ENCODE results near the gene SLF2. TPM values are rescaled to one million over a fixed set of nuclear protein-coding genes. Genes with fewer than 3 reads are reported as not detected.

SLF2 gene
- 10 to 100 TPM; 16.6 to 18.6 (median 17.6) TPM for total RNA-seq

DNA sequence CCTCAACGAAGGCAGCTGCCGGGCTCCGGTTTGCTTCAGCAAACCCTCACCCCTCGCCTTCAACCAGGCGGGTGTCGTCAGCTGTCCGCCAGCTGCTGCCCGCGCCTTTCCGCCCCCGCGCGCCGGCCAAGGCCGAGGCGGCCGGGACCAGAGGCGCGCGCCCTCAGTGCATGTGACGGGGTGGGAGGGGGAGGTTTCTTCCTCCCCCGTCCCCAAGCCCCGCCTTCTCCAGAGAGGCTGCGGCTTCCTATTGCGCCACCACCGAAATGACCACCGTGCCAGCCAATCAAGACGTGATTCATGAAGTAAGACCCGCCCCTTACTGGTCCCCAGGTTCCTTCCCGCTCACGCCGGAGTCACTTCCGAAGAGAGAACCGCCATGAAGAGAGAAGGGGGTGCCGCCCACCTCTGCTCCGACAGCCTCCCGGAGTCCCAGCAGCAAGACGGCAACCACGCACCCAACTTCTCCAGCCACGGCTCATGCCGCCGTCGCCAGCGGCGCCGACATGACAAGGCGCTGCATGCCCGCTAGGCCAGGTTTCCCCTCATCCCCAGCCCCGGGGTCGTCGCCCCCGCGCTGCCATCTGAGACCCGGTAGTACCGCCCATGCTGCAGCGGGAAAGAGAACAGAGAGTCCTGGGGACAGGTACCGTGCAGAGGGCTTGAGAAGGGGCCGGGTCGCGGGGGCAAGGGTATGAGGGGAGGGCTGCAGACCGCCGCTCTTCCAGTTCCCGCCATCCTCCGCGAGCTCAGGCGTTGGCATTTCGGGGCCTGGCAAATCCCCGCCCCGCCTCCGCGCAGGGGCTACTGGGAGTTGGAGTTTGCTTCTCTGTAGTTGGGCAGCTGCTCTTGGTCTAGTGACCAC is at the start of gene SLF2:
Gene SLF2 (plus strand): TSS at position 359 of the 865 bp plus-strand sequence. CDS start 148 bp downstream, at position 507.
- peak within 1 kb of the TSS; percentile 99 for H3K4me3 Mint-ChIP-seq
- H3K36me3 Mint-ChIP-seq (ENCODE audit: insufficient read depth), result peaks cover 13% of the 10 kb centered on the region
- DNase-seq, result peak; percentile 87
- H3K4me1 Mint-ChIP-seq (ENCODE audit: low read depth), result peaks cover 43% of the 10 kb centered on the region
- H3K27me3 Mint-ChIP-seq (ENCODE audit: low read depth), result no peaks in the 10 kb centered on the region
- no peaks in the 10 kb centered on the region for H3K9me3 Mint-ChIP-seq
- ATAC-seq, result peak; percentile 96 to 97

GRCh38 chr10:100863433-100863832 is 49.3 kb upstream of the SLF2 start:
- Mint-ChIP-seq H3K27me3 (ENCODE audit: low read depth) (peaks cover 58% of the 10 kb centered on the region), H3K4me3 (no peak overlapping the region), H3K36me3 (ENCODE audit: insufficient read depth) (no peaks in the 10 kb centered on the region), H3K4me1 (ENCODE audit: low read depth) (no peaks in the 10 kb centered on the region), H3K9me3 (no peaks in the 10 kb centered on the region)
- DNase-seq (no peak), ATAC-seq (no peak)

DNA sequence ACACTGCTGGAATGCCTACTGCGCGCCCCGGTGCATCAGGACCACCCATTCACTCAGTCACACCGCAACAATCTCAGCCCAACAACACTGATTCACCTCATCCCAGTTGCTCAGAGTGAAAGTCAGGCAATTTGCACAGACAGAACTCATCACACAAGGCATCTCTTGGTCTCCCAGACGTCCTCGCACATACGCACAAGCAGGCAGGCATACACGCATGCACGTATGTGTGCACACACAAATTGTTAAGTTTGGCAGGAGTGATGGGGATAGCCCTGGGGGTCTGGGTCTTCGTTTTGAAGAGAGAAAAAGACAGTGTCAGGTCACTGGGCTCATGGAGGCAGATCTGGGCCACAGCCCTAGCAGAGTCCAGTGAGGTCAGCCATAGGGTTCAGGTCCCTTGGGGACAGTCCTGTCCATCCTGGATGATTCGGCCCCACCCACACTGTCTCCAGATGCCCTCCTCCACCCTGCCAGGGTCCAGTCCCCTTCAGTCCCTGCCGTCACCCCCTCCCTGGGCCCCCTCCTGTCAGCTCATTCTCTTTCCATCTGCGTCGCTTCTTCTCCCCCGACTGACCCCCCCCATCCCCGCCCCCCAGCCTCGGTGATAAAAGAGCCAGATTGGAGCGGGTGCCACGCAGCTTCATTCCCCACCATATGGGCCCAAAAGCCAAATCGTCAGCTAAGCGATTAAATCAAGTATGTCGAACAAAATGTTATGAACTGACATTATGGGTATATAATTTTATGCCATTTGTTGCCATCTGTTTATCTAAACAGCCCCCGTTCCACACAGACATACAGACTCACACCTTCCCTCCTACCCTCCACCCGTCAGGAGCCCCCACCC is 48.5 kb upstream of the SLF2 start:
- DNase-seq (no peak), ATAC-seq (no peak)
- H3K27me3 Mint-ChIP-seq (ENCODE audit: low read depth), result peaks cover 50% of the 10 kb centered on the region
- H3K4me1 Mint-ChIP-seq (ENCODE audit: low read depth), result no peaks in the 10 kb centered on the region
- no peaks in the 10 kb centered on the region for H3K9me3 Mint-ChIP-seq
- no peaks in the 10 kb centered on the region for H3K36me3 Mint-ChIP-seq (ENCODE audit: insufficient read depth)
- H3K4me3 Mint-ChIP-seq, result no peak overlapping the region

DNA sequence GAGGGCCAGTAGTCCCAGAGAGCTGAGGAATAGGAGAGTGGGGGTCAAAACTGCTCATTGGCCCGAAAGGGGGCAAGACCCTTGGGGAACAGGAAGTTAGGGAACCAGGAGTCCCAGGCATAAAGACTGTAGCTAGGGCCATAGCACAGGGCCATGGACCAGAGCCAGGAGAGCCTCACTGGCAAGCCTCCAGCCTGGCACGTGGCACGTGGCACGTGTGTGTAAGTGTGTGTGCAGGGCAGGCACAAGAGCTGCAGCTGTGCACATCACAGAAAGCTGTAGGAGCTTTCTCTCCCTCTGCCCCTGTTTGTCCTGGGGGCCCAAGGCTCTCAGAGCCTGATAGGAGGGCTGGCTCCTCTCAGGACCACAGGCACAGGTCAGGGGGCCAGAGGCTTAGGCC is 47.8 kb upstream of the SLF2 start:
- no peak overlapping the region for H3K4me3 Mint-ChIP-seq
- no peaks in the 10 kb centered on the region for H3K36me3 Mint-ChIP-seq (ENCODE audit: insufficient read depth)
- H3K4me1 Mint-ChIP-seq (ENCODE audit: low read depth), result no peaks in the 10 kb centered on the region
- H3K9me3 Mint-ChIP-seq, result no peaks in the 10 kb centered on the region
- H3K27me3 Mint-ChIP-seq (ENCODE audit: low read depth), result peaks cover 44% of the 10 kb centered on the region
- ATAC-seq (no peak), DNase-seq (no peak)

- Mint-ChIP-seq H3K27me3 (ENCODE audit: low read depth) (peaks cover 41% of the 10 kb centered on the region), H3K4me3 (no peak overlapping the region)
Observed at GRCh38 chr10:100866010-100866409, 46.8 kb upstream of the SLF2 start.

DNA sequence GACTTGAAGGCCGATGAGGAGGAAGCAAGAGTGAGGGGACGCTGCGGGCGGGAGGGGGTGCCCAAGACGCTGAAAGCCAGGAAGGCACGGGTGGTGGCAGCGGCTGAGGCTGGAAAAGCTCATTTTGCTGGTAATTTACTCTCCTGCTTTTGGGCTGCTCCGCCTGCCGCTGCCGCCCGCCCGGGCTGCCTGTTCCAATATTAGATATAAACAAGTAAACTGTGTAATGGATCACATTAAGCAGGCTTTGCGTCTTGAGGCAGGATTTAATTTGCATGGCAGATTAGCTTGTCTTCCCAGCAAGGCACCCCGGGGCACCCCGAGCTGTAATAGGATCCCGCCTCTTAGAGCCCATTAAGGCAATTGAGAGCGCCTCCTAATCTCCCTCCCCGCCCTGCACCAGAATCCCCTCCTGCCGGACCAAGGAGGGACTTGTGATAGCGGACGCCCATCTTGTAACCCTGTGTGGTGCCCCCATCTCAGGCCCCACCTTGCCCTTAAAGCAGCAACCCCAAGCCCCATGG is 46.1 kb upstream of the SLF2 start:
- ATAC-seq (no peak), DNase-seq (no peak)
- H3K27me3 Mint-ChIP-seq (ENCODE audit: low read depth), result peaks cover 40% of the 10 kb centered on the region
- no peaks in the 10 kb centered on the region for H3K4me1 Mint-ChIP-seq (ENCODE audit: low read depth)
- H3K9me3 Mint-ChIP-seq, result no peaks in the 10 kb centered on the region
- no peak overlapping the region for H3K4me3 Mint-ChIP-seq
- H3K36me3 Mint-ChIP-seq (ENCODE audit: insufficient read depth), result no peaks in the 10 kb centered on the region

More at GRCh38 chr10:100866010-100866409, 46.8 kb upstream of the SLF2 start:
- H3K36me3 Mint-ChIP-seq (ENCODE audit: insufficient read depth), result no peaks in the 10 kb centered on the region
- ATAC-seq (no peak), DNase-seq (no peak)
- H3K4me1 Mint-ChIP-seq (ENCODE audit: low read depth), result no peaks in the 10 kb centered on the region
- no peaks in the 10 kb centered on the region for H3K9me3 Mint-ChIP-seq

- Mint-ChIP-seq H3K4me1 (ENCODE audit: low read depth) (no peaks in the 10 kb centered on the region), H3K36me3 (ENCODE audit: insufficient read depth) (no peaks in the 10 kb centered on the region), H3K4me3 (no peak overlapping the region), H3K9me3 (no peaks in the 10 kb centered on the region), H3K27me3 (ENCODE audit: low read depth) (peaks cover 35% of the 10 kb centered on the region)
- ATAC-seq, result no peak
- no peak for DNase-seq
Observed at GRCh38 chr10:100867261-100867963, 45.4 kb upstream of the SLF2 start.

DNA sequence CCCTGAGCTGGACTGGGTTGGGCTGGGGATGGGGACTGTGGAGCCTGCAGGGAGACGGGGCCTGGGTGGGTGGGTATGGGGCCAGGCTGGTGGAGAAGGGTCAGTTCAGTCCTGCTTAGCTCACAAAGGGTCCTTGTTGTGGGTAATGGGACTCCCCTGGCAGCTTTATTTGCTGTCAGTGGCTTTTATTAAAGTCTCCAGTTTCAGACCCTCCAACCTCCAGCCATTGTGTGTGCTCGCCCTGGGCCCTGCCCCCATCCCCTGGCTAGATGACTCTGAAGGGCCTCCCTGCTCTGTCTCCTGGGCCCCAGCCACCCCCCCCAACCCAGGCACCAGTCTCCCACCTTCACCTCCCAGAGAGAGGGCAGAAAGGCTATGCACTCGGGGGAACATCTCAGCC is 44.4 kb upstream of the SLF2 start:
- DNase-seq (no peak), ATAC-seq (no peak)
- Mint-ChIP-seq H3K27me3 (ENCODE audit: low read depth) (peaks cover 34% of the 10 kb centered on the region), H3K4me3 (no peak overlapping the region), H3K36me3 (ENCODE audit: insufficient read depth) (no peaks in the 10 kb centered on the region), H3K9me3 (no peaks in the 10 kb centered on the region), H3K4me1 (ENCODE audit: low read depth) (no peaks in the 10 kb centered on the region)

DNA sequence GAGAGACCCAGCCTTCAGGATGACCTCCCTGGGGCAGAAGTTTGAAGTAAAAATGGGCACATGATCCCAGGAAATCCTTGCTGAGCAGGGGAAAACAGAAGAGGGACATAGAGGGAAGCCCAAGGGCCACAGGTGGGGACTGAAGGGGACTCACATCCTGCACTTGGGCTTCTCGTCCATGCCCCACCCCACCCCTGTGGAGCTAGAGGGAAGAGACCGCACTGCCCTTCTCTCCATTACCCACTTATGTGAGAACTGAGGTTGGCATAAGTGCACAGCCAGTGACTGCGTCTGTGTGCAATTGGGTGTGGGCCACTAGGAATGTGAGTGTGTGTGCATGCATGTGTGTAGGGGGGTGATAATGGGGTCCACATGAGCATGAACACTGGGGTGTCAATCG is 43.4 kb upstream of the SLF2 start:
- ATAC-seq (no peak), DNase-seq (no peak)
- Mint-ChIP-seq H3K36me3 (ENCODE audit: insufficient read depth) (no peaks in the 10 kb centered on the region), H3K27me3 (ENCODE audit: low read depth) (peaks cover 28% of the 10 kb centered on the region), H3K4me3 (no peak overlapping the region), H3K9me3 (no peaks in the 10 kb centered on the region), H3K4me1 (ENCODE audit: low read depth) (no peaks in the 10 kb centered on the region)

DNA sequence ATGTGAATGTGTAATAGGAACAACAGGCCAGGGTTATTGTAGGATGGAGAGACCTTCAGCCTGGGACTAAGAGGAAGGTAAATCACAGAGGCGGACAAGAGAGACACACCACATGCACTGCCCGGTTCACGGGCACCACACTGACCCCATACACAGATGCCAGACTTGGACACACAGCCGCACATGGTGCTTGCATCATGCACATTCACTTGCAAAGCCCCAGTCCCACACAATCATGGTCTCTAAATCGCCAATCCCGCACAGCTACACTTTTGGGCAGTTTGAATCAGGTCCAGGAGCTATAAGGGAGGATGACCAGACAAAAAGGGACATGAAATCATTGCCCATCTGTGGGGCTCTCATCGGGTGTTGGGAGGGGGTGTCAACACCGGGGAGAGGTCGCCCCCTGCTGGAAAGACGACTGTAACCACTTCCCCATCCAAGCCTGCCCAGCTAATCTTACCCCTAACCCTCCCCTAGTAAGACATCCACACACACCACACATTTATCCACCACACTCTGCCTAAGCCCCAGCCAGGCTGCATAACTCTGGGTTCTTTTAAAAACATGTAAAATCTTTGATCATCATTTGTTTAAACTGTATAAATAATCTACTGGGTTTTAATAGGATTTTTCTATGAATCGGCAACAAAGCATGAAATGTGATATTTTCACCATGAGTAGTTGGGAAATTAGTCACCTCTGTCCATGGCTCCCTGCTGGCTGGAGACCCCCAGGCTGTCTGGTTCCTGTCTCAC is 40.5 kb upstream of the SLF2 start:
- Mint-ChIP-seq H3K4me1 (ENCODE audit: low read depth) (no peaks in the 10 kb centered on the region), H3K36me3 (ENCODE audit: insufficient read depth) (no peaks in the 10 kb centered on the region), H3K9me3 (no peaks in the 10 kb centered on the region), H3K27me3 (ENCODE audit: low read depth) (peaks cover 31% of the 10 kb centered on the region), H3K4me3 (no peak overlapping the region)
- peak; percentile 29 for DNase-seq
- peak; percentile 74 to 80 for ATAC-seq

DNA sequence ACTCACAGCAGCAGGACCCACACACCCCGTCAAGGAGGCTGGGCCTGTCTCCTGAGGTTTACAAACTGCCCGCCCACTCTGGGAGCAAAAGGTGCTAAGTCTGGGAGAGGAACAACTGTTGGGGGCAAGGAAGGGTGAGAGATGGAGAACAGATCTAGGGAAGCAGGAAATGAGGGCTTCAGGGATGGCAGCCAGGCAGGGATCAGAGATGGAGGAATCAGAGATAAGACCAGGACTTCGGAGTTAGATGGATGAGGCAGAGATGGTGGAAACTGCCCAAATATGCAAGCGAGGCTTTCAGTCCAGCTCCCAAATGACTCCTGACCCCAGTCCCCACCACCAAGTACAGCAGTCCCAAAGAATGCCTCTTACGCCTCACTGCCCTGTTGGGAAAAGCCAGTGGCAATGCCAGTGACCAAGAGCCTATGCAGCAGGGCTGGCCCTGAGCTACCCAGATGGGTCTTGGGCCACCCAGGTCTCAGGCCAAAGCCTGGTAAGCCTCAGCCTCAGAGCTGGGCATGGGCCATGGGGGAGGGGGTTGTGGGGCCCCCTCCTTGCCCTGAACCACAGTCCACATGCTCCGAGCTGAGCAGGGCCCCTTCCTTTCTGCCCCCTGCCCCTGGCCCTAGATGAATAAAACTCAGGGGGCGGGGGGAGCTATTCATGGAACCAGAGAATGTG is 39.5 kb upstream of the SLF2 start:
- no peak overlapping the region for H3K4me3 Mint-ChIP-seq
- no peak for ATAC-seq
- no peaks in the 10 kb centered on the region for H3K4me1 Mint-ChIP-seq (ENCODE audit: low read depth)

DNA sequence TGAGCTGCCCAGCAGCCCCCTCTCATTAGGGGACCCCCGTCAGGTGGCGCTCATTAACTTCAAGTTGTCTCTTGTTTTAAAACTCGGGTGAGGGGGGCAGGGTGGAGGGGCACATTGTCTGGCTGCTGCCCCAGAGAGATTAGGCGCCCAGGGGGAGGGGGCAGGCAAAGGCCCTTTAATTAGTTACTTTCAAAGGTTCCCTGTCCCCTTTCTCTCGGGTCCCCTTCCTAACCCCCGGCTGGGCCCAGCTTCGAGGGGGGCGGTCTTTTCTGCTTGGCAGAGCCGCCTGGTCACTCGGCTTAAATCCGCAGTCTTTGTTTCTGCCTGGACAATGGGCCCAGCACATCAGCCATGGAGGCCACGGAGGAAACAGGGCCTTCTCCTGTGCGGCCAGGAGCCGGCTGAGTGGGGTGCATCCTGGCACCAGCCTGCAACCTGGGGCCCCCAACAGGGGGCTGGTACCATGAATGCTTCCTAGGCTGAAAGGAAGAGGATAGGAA is 38.9 kb upstream of the SLF2 start:
- H3K9me3 Mint-ChIP-seq, result no peaks in the 10 kb centered on the region

More for the DNA sequence above, 39.5 kb upstream of the SLF2 start:
- DNase-seq, result no peak
- Mint-ChIP-seq H3K9me3 (no peaks in the 10 kb centered on the region), H3K36me3 (ENCODE audit: insufficient read depth) (no peaks in the 10 kb centered on the region), H3K27me3 (ENCODE audit: low read depth) (peaks cover 36% of the 10 kb centered on the region)

More for the DNA sequence above, 38.9 kb upstream of the SLF2 start:
- H3K4me1 Mint-ChIP-seq (ENCODE audit: low read depth), result no peaks in the 10 kb centered on the region
- peaks cover 37% of the 10 kb centered on the region for H3K27me3 Mint-ChIP-seq (ENCODE audit: low read depth)
- H3K36me3 Mint-ChIP-seq (ENCODE audit: insufficient read depth), result no peaks in the 10 kb centered on the region
- H3K4me3 Mint-ChIP-seq, result no peak overlapping the region
- ATAC-seq, result no peak
- no peak for DNase-seq
